ENCODE measurements around the gene CABCOCO1. TPM values are rescaled to one million over a fixed set of nuclear protein-coding genes. Genes with fewer than 3 reads are reported as not detected.

The CABCOCO1 gene
- total RNA-seq, 1 donor from 2014 or later, result not detected

- DNase-seq (no peak), ATAC-seq (no peak)
- H3K4me1 ChIP-seq, result peaks cover 6% of the 10 kb centered on the region
- H3K27me3 ChIP-seq, result no peaks in the 10 kb centered on the region
- intact Hi-C loops (cut with DNase I), result no loop called here
- no peak overlapping the region for H3K4me3 ChIP-seq
- TF ChIP-seq, protein P1, sequence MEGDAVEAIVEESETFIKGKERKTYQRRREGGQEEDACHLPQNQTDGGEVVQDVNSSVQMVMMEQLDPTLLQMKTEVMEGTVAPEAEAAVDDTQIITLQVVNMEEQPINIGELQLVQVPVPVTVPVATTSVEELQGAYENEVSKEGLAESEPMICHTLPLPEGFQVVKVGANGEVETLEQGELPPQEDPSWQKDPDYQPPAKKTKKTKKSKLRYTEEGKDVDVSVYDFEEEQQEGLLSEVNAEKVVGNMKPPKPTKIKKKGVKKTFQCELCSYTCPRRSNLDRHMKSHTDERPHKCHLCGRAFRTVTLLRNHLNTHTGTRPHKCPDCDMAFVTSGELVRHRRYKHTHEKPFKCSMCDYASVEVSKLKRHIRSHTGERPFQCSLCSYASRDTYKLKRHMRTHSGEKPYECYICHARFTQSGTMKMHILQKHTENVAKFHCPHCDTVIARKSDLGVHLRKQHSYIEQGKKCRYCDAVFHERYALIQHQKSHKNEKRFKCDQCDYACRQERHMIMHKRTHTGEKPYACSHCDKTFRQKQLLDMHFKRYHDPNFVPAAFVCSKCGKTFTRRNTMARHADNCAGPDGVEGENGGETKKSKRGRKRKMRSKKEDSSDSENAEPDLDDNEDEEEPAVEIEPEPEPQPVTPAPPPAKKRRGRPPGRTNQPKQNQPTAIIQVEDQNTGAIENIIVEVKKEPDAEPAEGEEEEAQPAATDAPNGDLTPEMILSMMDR (IDR thresholded peaks at IDR 0.05), result no peak
- H3K9me3 ChIP-seq, result no peaks in the 10 kb centered on the region
- H3K27ac ChIP-seq, result no peak overlapping the region
- no peaks in the 10 kb centered on the region for H3K36me3 ChIP-seq
Measured at GRCh38 chr10:61618388-61618961, 44.3 kb upstream of the CABCOCO1 start.

DNA sequence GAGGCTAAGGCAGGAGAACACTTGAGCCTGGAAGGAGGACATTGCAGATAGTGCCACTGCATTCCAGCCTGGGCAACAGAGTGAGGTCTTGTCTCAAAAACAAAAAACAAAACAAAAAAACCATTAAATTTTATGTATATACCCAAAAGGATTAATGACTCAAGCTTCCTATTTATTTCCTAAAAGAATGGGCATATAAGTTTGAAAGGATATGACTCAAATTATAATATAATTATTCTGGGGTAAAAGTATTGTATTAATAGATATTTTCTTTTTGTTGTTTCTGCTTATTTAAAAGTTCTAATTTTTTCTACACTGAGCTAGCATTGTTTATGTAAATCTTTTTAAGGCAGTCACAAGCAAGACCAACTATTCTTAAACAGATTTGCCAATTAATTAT, 42.2 kb upstream of the CABCOCO1 start:
- ATAC-seq, result no peak
- H3K27ac ChIP-seq, result no peak overlapping the region
- intact Hi-C loops (cut with DNase I), result no loop called here

DNA sequence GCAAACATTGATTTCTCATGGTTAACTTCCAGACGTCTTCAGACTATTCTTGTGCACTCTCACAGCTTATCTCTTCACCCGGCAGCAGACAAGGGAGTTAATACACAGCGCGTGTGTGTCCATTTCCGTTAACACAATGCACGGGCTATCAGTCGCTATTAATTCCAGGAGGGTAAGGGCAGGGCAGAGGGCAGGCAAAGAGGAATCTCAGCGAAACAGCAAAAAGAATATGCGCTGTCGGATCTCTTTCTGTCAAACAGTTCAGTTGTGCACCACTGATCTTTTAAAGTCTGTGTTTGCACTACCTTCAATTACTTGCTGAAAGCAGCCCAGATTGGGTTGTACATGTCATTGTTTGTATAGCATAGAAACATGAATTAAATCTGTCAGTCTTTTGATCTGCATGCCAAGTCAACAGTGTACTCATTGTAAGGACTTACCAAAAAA, 41.1 kb upstream of the CABCOCO1 start:
- DNase-seq, result no peak
- intact Hi-C loops (cut with DNase I), result no loop called here

More for the DNA sequence above, 42.2 kb upstream of the CABCOCO1 start:
- no peak overlapping the region for H3K4me3 ChIP-seq
- DNase-seq, result no peak
- TF ChIP-seq, protein P1 (IDR thresholded peaks at IDR 0.05), result no peak
- no peaks in the 10 kb centered on the region for H3K27me3 ChIP-seq
- peaks cover 10% of the 10 kb centered on the region for H3K4me1 ChIP-seq
- no peaks in the 10 kb centered on the region for H3K36me3 ChIP-seq
- H3K9me3 ChIP-seq, result no peaks in the 10 kb centered on the region

DNA sequence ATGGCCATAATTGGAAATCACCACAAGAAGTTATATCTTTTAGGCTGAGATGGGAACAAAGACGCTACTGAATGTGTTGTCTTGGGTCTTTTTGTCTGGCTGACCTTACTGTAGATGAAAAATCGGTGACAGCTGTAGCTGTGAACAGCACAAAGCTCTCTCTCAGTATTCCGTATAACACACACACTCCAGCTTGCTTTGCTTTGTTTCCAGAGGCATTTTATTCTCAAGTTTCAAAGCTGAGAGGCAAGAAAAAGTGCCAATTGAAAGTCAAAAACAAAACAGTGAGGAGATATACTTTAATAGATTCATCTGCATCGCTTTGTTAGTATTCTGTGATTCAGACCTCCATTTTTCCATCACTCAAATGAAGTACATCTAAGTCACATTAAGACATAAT, 39.6 kb upstream of the CABCOCO1 start:
- Histone ChIP-seq H3K4me3 (no peak overlapping the region), H3K36me3 (no peaks in the 10 kb centered on the region), H3K9me3 (no peaks in the 10 kb centered on the region), H3K4me1 (peaks cover 18% of the 10 kb centered on the region), H3K27me3 (no peaks in the 10 kb centered on the region), H3K27ac (peak overlapping the region; percentile 12)
- TF ChIP-seq, protein P1 (IDR thresholded peaks at IDR 0.05), result no peak
- intact Hi-C loops (cut with DNase I), result no loop called here
- no peak for ATAC-seq
- DNase-seq, result no peak

More for the DNA sequence above, 41.1 kb upstream of the CABCOCO1 start:
- no peak overlapping the region for H3K4me3 ChIP-seq
- H3K27ac ChIP-seq, result no peak overlapping the region
- TF ChIP-seq, protein P1 (IDR thresholded peaks at IDR 0.05), result no peak
- no peaks in the 10 kb centered on the region for H3K9me3 ChIP-seq
- H3K27me3 ChIP-seq, result no peaks in the 10 kb centered on the region
- no peaks in the 10 kb centered on the region for H3K36me3 ChIP-seq
- peak; percentile 55 for ATAC-seq
- peaks cover 10% of the 10 kb centered on the region for H3K4me1 ChIP-seq

DNA sequence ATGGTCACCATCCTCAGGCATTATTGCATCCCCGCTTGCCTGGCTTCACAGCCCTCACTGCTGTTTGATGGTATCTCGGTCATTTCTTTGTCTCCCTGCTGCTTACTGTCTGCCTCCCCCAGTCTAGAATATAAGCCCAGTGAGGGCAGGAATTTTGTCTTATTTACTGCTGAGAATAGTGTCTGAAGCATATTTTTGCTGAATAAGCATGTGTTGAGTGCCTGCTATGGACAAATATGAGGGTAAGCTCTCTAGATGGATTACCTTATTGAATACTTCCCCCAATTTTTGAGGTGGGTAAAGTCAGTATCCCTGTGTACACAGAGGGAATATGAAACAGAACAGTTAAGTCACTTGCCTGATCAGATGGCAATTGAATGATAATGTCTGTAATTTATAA, 36.5 kb upstream of the CABCOCO1 start:
- no peak for DNase-seq
- intact Hi-C loops (cut with DNase I), result no loop called here
- Histone ChIP-seq H3K4me3 (no peak overlapping the region), H3K36me3 (no peaks in the 10 kb centered on the region), H3K4me1 (peaks cover 24% of the 10 kb centered on the region), H3K27me3 (no peaks in the 10 kb centered on the region), H3K27ac (no peak overlapping the region), H3K9me3 (no peaks in the 10 kb centered on the region)
- TF ChIP-seq, protein P1 (IDR thresholded peaks at IDR 0.05), result no peak
- ATAC-seq, result no peak

DNA sequence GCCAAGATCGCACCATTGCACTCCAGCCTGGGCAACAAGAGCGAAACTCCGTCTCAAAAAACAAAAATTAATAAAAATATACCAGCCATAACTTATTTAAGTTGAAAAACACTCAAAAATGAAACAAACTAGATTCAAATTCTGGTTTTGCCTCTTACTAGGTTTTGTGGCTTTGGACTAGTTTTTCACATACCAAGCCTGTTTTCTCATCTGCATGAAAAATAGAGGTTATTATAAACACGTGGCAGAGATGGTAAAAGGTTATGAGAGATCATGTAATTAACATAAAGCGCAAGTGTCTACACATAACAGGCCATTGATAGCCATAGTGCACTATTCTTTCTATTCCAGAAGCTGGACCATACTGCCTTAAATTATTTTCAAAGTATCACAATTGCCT, 35.5 kb upstream of the CABCOCO1 start:
- TF ChIP-seq, protein P1 (IDR thresholded peaks at IDR 0.05), result no peak
- no peaks in the 10 kb centered on the region for H3K27me3 ChIP-seq
- no peak for ATAC-seq
- no peaks in the 10 kb centered on the region for H3K9me3 ChIP-seq
- intact Hi-C loops (cut with DNase I), result no loop called here
- H3K4me3 ChIP-seq, result no peak overlapping the region
- no peak for DNase-seq
- no peaks in the 10 kb centered on the region for H3K36me3 ChIP-seq
- H3K27ac ChIP-seq, result no peak overlapping the region
- peaks cover 24% of the 10 kb centered on the region for H3K4me1 ChIP-seq
